ENCODE results near the gene ST6GAL1. TPM values are rescaled to one million over a fixed set of nuclear protein-coding genes. Genes with fewer than 3 reads are reported as not detected.

ST6GAL1 gene
- total RNA-seq, 4 donors from 2014 or later: 11.1 to 29.8 (median 18.6) TPM

DNA sequence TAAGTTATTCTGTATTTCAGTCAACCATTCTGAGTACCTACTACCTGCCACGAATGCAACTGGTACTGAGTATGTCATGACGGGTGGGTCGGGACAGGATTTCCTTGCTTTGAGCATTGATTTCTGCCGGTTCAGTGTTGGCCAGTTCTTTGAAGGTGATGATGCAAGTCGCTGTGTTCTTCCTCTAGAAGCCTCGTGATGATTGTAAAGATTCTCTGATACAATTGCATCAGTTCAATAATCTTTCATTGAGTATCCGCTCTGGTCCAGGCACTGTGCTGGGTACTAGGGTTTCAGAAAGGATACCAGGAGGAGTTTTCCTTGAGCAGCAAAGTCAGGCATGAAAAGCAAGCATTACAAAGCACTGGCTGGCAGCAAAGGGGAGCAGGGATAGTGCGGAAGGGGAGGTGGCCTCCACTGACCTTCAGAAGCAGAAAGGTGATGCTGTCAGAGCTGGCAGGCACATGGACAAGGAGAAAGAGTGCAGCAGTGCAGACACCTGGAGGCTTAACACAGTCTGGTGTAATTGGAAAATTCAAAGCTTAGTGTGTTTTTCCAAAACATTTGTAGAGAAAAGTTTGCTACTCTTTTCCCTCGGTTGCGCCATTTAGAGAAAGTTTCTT lies 108.9 kb downstream of the ST6GAL1 start:
- no peak overlapping the region for H3K27ac ChIP-seq
- ATAC-seq: no peak
- no peaks in the 10 kb centered on the region for H3K27me3 ChIP-seq
- H3K4me3 ChIP-seq: no peak overlapping the region
- no peaks in the 10 kb centered on the region for H3K9me3 ChIP-seq
- peaks cover 0 to 14% of the 10 kb centered on the region in 2 donors for H3K4me1 ChIP-seq
- intact Hi-C loops (cut with DNase I; ENCODE audit: low total_unique reads) (no loop called here), in situ Hi-C loops (cut with MboI; ENCODE audit: low sequenced_read_pairs in 4 of 4) (no loop called here)
- TF ChIP-seq POLR2A (IDR thresholded peaks at IDR 0.05): no peak
- TF ChIP-seq, protein P1, sequence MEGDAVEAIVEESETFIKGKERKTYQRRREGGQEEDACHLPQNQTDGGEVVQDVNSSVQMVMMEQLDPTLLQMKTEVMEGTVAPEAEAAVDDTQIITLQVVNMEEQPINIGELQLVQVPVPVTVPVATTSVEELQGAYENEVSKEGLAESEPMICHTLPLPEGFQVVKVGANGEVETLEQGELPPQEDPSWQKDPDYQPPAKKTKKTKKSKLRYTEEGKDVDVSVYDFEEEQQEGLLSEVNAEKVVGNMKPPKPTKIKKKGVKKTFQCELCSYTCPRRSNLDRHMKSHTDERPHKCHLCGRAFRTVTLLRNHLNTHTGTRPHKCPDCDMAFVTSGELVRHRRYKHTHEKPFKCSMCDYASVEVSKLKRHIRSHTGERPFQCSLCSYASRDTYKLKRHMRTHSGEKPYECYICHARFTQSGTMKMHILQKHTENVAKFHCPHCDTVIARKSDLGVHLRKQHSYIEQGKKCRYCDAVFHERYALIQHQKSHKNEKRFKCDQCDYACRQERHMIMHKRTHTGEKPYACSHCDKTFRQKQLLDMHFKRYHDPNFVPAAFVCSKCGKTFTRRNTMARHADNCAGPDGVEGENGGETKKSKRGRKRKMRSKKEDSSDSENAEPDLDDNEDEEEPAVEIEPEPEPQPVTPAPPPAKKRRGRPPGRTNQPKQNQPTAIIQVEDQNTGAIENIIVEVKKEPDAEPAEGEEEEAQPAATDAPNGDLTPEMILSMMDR (IDR thresholded peaks at IDR 0.05 in 4 of 5, conservative IDR thresholded peaks at IDR 0.05 in 1 of 5): no peak
- H3K36me3 ChIP-seq: no peaks in the 10 kb centered on the region
- DNase-seq: no peak

DNA sequence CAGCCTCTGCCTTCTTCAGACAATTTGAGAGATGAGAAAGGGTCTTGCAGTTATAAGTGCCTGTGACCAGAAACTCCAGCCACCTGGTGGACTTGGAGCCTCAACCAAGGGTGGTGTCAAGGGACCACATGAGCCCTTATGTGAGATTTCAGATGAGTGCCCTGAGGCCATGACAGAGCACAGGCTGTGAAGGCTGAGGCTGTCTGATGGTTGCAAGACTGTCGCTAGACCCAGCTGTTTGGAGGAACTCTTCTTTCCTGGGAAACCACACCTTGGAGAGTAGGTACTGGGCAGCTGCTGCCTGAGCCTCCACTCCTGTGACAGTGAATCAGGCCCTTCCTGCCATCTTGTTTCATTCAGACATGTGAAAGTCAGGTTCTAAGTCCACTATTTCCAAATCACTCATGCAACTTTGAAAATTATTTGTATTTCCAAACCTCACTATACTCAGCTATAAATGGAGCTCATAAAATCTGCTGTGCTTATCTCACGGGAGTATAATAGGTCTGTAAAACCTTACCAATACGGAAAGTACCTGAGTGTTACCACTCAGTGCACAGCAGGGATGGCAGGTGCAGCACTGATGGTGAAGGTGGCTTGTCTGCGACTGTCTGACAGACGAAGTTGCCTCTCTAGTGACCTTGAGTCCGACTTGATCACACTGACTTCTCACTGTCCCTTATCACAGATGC lies 109.5 kb downstream of the ST6GAL1 start:
- intact Hi-C loops (cut with DNase I; ENCODE audit: low total_unique reads) (no loop called here), in situ Hi-C loops (cut with MboI; ENCODE audit: low sequenced_read_pairs in 4 of 4) (no loop called here)
- H3K4me3 ChIP-seq: no peak overlapping the region
- no peak for DNase-seq
- no peak for TF ChIP-seq POLR2A (IDR thresholded peaks at IDR 0.05)
- TF ChIP-seq, protein P1 (IDR thresholded peaks at IDR 0.05 in 4 of 5, conservative IDR thresholded peaks at IDR 0.05 in 1 of 5): no peak
- H3K4me1 ChIP-seq: peaks cover 0 to 19% of the 10 kb centered on the region in 2 donors
- no peaks in the 10 kb centered on the region for H3K27me3 ChIP-seq
- no peaks in the 10 kb centered on the region for H3K9me3 ChIP-seq
- no peak overlapping the region for H3K27ac ChIP-seq
- no peak for ATAC-seq
- no peaks in the 10 kb centered on the region for H3K36me3 ChIP-seq

DNA sequence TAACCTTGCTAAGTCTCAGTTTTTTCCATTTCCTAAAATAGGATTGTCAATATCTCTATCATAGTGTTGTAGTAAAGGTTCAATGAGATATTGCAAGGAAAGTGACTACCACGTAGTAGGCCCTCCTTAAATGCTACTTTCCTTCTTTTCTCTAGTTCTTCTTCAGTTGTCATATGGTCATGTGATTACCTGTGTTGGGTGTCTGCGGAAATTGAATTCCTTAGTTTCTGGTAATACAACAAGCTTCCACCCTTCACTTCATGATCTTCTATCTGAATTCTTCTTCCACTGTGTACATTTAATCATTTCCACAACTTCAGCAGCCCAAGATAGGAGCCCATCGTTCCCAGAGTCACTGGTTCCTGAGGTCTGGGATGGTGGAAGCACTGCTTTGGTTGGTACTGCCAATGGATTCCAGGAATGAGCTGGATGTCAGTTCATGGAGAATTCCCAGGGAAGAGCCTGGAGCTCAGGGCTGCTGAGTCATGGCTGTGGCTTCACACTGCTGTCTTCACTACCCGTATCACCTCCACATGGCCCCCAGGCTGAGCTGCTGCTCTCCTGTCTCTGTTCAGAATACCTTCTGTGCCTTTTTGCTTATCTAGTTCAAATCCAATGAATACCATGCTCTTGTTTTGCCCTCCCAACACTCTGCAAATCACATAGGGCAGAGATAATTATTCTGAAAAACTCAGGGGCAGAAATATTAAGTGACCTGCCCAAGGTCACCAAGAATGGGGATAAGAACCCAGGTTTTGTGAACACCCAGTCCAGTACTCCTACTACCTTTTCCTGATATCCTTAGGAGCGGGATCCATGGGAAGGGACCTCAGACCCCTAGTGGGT lies 110.4 kb downstream of the ST6GAL1 start:
- Histone ChIP-seq H3K36me3 (no peaks in the 10 kb centered on the region), H3K9me3 (no peaks in the 10 kb centered on the region), H3K27ac (peak overlapping the region in 1 of 4 donors; percentile 8), H3K27me3 (no peaks in the 10 kb centered on the region), H3K4me3 (no peak overlapping the region), H3K4me1 (peaks cover 0 to 19% of the 10 kb centered on the region in 2 donors)
- intact Hi-C loops (cut with DNase I; ENCODE audit: low total_unique reads) (no loop called here), in situ Hi-C loops (cut with MboI; ENCODE audit: low sequenced_read_pairs in 4 of 4) (no loop called here)
- TF ChIP-seq, protein P1 (IDR thresholded peaks at IDR 0.05 in 4 of 5, conservative IDR thresholded peaks at IDR 0.05 in 1 of 5): no peak
- TF ChIP-seq POLR2A (IDR thresholded peaks at IDR 0.05): no peak
- DNase-seq (no peak), ATAC-seq (no peak)

DNA sequence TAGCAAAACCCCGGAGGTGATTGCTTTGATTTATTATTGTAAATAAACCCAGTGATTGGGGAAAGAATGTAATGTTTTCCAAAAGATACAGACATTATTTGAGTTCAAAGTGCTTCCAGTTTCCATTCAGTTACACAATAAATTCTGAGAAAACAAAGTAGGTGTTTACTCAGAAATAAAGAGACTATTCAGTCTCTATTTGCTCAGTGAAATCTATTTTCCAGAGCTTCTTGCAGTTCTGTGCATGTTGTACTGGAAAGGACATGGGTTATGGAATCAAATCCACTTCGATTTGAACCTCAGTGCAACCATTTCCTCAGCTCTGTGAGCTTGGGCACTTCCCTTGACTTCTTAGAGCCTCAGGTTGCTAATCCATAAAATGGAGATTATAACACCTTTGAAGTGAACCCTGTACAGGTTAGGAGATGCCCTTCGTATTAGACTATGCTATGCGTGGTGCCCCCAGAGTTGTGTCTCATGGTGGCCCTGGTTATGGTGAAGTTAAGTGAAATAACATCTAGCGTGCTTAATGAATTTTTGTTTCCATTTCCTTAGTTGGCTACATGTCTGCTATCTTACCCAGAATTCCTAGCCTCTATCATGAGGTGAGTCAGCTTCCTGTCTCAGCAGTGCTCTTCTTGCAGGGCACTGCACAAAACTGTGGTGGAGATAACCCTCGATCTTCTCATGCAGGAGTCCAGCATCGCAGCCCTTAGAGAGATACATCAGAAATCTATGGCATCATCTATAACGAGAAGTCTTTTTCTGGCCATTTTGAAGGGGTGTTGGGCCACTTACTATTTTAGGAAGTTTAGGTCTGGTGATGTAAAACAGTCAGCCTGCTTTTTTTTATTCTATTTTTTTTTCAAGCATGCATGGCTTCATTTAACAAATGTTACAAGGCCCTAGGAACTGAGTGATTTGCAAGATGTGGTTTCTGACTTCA lies 111.3 kb downstream of the ST6GAL1 start:
- ATAC-seq (no peak), DNase-seq (no peak)
- in situ Hi-C loops (cut with MboI; ENCODE audit: low sequenced_read_pairs in 4 of 4) (no loop called here), intact Hi-C loops (cut with DNase I; ENCODE audit: low total_unique reads) (no loop called here)
- peaks cover 0 to 19% of the 10 kb centered on the region in 2 donors for H3K4me1 ChIP-seq
- no peaks in the 10 kb centered on the region for H3K27me3 ChIP-seq
- H3K27ac ChIP-seq: peak overlapping the region in 1 of 4 donors; percentile 8
- H3K4me3 ChIP-seq: no peak overlapping the region
- no peaks in the 10 kb centered on the region for H3K36me3 ChIP-seq
- H3K9me3 ChIP-seq: no peaks in the 10 kb centered on the region
- TF ChIP-seq, protein P1 (IDR thresholded peaks at IDR 0.05 in 4 of 5, conservative IDR thresholded peaks at IDR 0.05 in 1 of 5): no peak
- TF ChIP-seq POLR2A (IDR thresholded peaks at IDR 0.05): no peak

Measured in gastrocnemius medialis (tissue), 4 donors.